SHP77 treated with DMSO at 0.1 percent for 48 hours (cell line): ENCODE measurements around the gene TMEM217.

Experiments used
- DNase-seq: peaks from one replicate; lab custom pipeline; 2025; lab: John Stamatoyannopoulos, UW

Gene TMEM217

DNA sequence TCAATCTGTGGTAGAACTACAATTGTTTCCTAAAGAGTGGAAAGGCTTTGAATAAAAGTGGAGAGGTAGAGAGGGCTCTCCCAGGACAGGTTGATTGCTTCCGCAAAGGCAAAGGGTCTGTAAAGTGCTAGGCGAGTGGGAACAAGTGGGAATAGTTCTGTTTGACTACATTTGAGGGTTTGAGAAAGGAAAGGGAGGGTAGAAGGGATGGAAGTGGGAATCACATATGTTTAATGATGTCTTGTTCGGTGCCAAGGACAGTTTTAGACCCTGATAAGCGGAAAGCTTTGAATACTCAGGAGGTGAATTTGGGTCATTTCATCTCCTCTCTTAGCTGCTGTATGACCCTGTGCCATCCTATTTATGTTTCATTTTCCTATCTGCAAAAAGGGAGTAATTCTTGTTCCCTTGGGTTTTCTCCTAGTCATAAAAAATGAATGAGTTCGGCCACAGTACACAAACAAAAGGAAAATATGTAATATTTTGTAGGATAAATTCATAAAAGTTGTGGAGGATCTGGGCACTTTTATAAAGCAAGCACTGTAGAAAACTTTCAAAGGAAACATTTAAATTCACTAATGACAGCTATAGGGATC, 89.7 kb downstream of the TMEM217 start:
- no peak for DNase-seq

DNA sequence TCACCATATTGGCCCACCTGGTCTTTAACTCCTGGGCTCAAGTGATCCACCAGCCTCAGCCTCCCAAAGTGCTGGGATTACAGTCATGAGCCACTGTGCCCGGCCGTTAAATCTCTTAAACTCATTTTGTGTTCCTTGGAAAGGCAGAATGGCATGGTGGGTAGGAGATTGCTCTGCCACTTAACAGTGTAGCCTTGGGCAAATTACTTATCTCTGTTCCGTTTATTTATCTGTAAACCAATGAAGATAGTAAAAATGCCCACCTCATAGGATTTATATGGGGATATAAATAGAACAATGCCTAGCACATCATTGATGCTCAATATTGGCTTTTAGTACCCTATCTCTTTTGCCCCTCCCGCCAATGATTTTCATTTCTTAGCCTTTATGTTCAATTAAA, 95.2 kb downstream of the TMEM217 start:
- DNase-seq = no peak
